Transverse colon (tissue), 4 donors: ENCODE measurements around the gene OSBPL10. TPM values are rescaled to one million over a fixed set of nuclear protein-coding genes. Genes with fewer than 3 reads are reported as not detected.
"Not testable (repeated sequence)": the region's sequence is repeated elsewhere in the genome, so short reads cannot be mapped to it uniquely, and the experiment has no call there.

Experiments
- DNase-seq: peaks from one replicate; pipeline ENCODE4 v3.0.0-alpha.2; 2019
- H3K27ac ChIP-seq, 4 donors: fragments of 200-600 bp; sonication (generic); 2 replicates each; pipeline ENCODE4 v1.5.1; 2016 to 2018; ENCODE audit warnings: inconsistent platforms in 4 of 4
- H3K27me3 ChIP-seq: fragments of 200-600 bp; sonication (generic); 2 replicates; pipeline ENCODE4 v1.5.1; 2017; ENCODE audit warnings: inconsistent platforms
- H3K36me3 ChIP-seq, 4 donors: fragments of 200-600 bp; sonication (generic); 2 replicates each; pipeline ENCODE4 v1.5.1; 2017 to 2019; ENCODE audit warnings: inconsistent platforms in 4 of 4
- H3K4me1 ChIP-seq, 4 donors: fragments of 200-600 bp; sonication (generic); 2 replicates each; pipeline ENCODE4 v1.5.1; 2017 to 2020; ENCODE audit warnings: inconsistent platforms in 4 of 4
- H3K4me3 ChIP-seq, 4 donors: fragments of 200-600 bp; sonication (generic); 1 replicate in 1 of 4; 2 replicates in 3 of 4; pipeline versions ENCODE4 v1.5.1 to v1.6.1; 2017 to 2019; ENCODE audit warnings: inconsistent platforms in 4 of 4
- H3K9me3 ChIP-seq, 2 donors: fragments of 200-600 bp; sonication (generic); 2 replicates each; pipeline ENCODE4 v1.5.1; 2017 to 2019; ENCODE audit warnings: inconsistent platforms in 2 of 2
- CTCF ChIP-seq, 5 experiments: fragments of 200-600 bp in 3 of 5; fragments of 450-650 bp in 2 of 5; sonication (generic) in 3 of 5; IDR thresholded peaks; 1 replicate in 2 of 5; 2 replicates in 3 of 5; pipeline ENCODE4 v1.5.1; 2016 to 2017; ENCODE audit warnings: antibody characterized with exemption in 5 of 5, inconsistent platforms in 3 of 5, mild to moderate bottlenecking in 2 of 5, moderate library complexity in 1 of 5
- EP300 ChIP-seq: sonication (generic); formaldehyde crosslinking; IDR thresholded peaks from one replicate; pipeline ENCODE4 v1.6.1; 2017; ENCODE audit warnings: antibody characterized with exemption, low read depth
- POLR2A ChIP-seq: fragments of 450-650 bp; IDR thresholded peaks from one replicate; pipeline ENCODE4 v1.6.1; 2016; ENCODE audit warnings: antibody characterized with exemption, mild to moderate bottlenecking, moderate library complexity
- POLR2AphosphoS5 ChIP-seq, 3 donors: sonication (generic); formaldehyde crosslinking; IDR thresholded peaks; one replicate each; pipeline ENCODE4 v1.6.1; 2016; ENCODE audit warnings: antibody characterized with exemption in 3 of 3
- WGBS, 2 donors: methylation state at CpG; one replicate each; pipeline ENCODE4 v1.1.5; 2018; ENCODE audit warnings: low coverage in 1 of 2; 5-methylcytosine and 5-hydroxymethylcytosine counted together
- in situ Hi-C, 4 donors: fragments of 200-750 bp; cut with MboI; loops; one replicate each; pipeline versions ENCODE4 v1.15.0 to v1.15.1; 2017; ENCODE audit warnings: low sequenced_read_pairs in 3 of 4, low pct_ligation_motif_present in 1 of 4, low pct_unique_long_range_greater_than_20kb in 1 of 4
- intact Hi-C: fragments of 100-400 bp; cut with DNase I; formaldehyde crosslinking; loops from one replicate; pipeline ENCODE4 v1.15.1; 2023; ENCODE audit warnings: low total_unique reads
- total RNA-seq, 4 donors: library from RNA; depleted of rRNA; stranded (reverse); fragments of >200 nt; gene quantifications; one replicate each; pipeline ENCODE4 v1.1.0, GENCODE V29; 2016

Gene OSBPL10
- total RNA-seq, 4 donors from 2014 or later, result 10.0 to 34.8 (median 19.5) TPM

GRCh38 chr3:32021155-32021554 is 40.1 kb upstream of the OSBPL10 start:
- WGBS, 2 donors, result 85 to 90% methylated on average over 7 of the region's 7 CpGs
- Histone ChIP-seq H3K27ac (no peak overlapping the region), H3K4me1 (peaks cover 0 to 19% (median 10%) of the 10 kb centered on the region in 4 donors), H3K9me3 (no peaks in the 10 kb centered on the region), H3K36me3 (no peaks in the 10 kb centered on the region), H3K4me3 (no peak overlapping the region), H3K27me3 (no peaks in the 10 kb centered on the region)
- TF ChIP-seq CTCF (IDR thresholded peaks at IDR 0.05) (no peak), POLR2AphosphoS5 (IDR thresholded peaks at IDR 0.05) (no peak), EP300 (no peak), POLR2A (no peak)
- no peak for DNase-seq
- in situ Hi-C loops, result loop anchor here in 2 of 4 donors (5.0 kb wide), 1 partner anchor 121 kb away; no protein-coding TSS in a partner anchor
- intact Hi-C loops, result loop anchor here (5.0 kb wide), 1 partner anchor 121 kb away; no protein-coding TSS in a partner anchor

DNA sequence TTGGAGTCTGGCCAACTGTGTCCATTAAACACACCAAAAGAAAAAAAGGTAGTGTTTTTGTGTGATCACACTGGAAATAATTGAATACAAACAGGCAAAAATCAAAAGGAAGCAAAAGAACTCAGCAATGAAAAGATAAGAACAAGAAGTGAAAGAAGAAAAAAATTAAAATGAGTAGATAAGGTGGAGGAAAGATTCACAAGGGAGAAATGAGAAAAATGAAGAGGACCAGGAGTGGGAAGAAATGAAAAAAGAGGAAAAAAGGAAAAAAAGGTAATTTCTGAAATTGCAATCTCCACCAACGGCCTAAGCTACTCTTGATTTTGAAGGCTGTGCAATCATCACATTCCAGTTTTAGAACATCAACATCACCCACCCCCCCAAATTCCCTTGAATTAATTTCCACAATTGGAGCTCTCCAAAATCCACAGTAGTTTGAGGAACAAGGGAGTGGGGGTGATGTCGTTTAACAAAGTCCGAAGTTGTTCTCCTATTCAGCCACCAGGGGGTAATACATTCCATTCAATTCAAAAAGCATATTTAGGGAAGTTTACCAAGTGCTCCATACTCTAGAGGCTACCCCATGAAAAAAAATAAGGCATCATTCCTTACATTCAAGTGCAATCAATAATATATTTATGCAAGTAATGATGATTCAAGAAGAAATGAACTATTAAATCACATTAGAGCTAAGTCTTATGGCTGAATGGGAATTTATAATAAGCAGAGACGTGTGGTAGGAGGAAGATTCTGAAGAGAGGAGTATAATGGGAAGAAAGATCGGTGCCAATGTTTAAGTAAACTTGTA is 37.9 kb upstream of the OSBPL10 start:
- H3K9me3 ChIP-seq, result no peaks in the 10 kb centered on the region
- TF ChIP-seq POLR2AphosphoS5 (IDR thresholded peaks at IDR 0.05) (no peak), CTCF (IDR thresholded peaks at IDR 0.05) (peak; percentile 72 to 89 (median 78)), EP300 (no peak), POLR2A (no peak)
- H3K27ac ChIP-seq, result peak overlapping the region in 2 of 4 donors; percentile 9 to 29
- H3K4me3 ChIP-seq, result no peak overlapping the region
- intact Hi-C loops (no loop called here), in situ Hi-C loops (loop anchor here in 1 of 4 donors (5.0 kb wide), 1 partner anchor 123 kb away; no protein-coding TSS in a partner anchor)
- WGBS, 2 donors, result 37 to 44% methylated on average over 5 of the region's 5 CpGs
- H3K27me3 ChIP-seq, result no peaks in the 10 kb centered on the region
- H3K36me3 ChIP-seq, result no peaks in the 10 kb centered on the region
- peaks cover 0 to 19% (median 10%) of the 10 kb centered on the region in 4 donors for H3K4me1 ChIP-seq
- DNase-seq, result no peak

DNA sequence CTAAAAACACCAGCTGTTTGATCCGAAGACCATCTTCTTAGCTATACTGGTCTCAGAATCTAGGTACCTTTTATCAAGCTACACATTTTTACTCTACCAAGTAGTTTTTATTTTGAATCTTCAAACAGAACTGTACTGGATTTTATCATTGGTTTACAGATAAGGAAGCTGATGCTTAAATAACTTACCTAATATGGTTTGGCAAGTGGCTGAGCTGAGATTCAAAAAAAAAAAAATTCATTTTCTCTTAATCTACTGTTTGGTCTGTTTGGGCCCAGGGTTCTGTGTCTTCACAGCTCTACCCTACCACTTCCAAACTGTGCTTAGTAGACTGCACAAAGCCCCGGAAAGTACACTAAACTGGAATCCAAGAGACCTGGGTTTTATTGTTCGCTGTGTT is 36.2 kb upstream of the OSBPL10 start:
- Histone ChIP-seq H3K27ac (peak overlapping the region in 2 of 4 donors; percentile 25 to 29), H3K36me3 (no peaks in the 10 kb centered on the region), H3K27me3 (no peaks in the 10 kb centered on the region), H3K4me3 (no peak overlapping the region), H3K4me1 (peaks cover 0 to 13% (median 10%) of the 10 kb centered on the region in 4 donors), H3K9me3 (no peaks in the 10 kb centered on the region)
- in situ Hi-C loops, result loop anchor here in 1 of 4 donors (5.0 kb wide), 1 partner anchor 125 kb away; no protein-coding TSS in a partner anchor
- no peak for DNase-seq
- WGBS, 2 donors, result 86 to 100% methylated on average over 3 of the region's 3 CpGs
- TF ChIP-seq CTCF (IDR thresholded peaks at IDR 0.05) (no peak), POLR2AphosphoS5 (IDR thresholded peaks at IDR 0.05) (no peak), POLR2A (no peak), EP300 (no peak)
- intact Hi-C loops, result no loop called here

- WGBS, 2 donors, result 76% methylated on average over 3 of the region's 3 CpGs; no CpG with 5 or more reads in 1 of the 2 donors
- in situ Hi-C loops, result loop anchor here in 1 of 4 donors (5.0 kb wide), 1 partner anchor 127 kb away; no protein-coding TSS in a partner anchor
- H3K27me3 ChIP-seq, intact Hi-C loops, DNase-seq, H3K36me3 ChIP-seq, H3K4me3 ChIP-seq, H3K27ac ChIP-seq, H3K9me3 ChIP-seq: not testable (repeated sequence)
- H3K4me1 ChIP-seq, result peaks cover 0 to 13% (median 10%) of the 10 kb centered on the region in 4 donors
These were observed 34.6 kb upstream of the OSBPL10 start for GRCh38 chr3:32015638-32016037.

DNA sequence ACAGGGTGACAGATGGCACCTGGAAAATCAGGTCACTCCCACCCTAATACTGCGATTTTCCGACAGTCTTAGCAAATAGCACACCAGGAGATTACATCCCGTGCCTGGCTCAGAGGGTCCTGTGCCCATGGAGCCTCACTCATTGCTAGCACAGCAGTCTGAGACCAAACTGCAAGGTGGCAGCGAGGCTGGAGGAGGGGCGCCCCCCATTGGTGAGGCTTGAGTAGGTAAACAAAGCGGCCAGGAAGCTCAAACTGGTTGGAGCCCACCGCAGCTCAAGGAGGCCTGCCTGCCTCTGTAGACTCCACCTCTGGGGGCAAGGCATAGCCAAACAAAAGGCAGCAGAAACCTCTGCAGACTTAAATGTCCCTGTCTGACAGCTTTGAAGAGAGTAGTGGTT is 29.6 kb upstream of the OSBPL10 start:
- DNase-seq, in situ Hi-C loops, H3K4me1 ChIP-seq, H3K27ac ChIP-seq, H3K36me3 ChIP-seq, H3K27me3 ChIP-seq, H3K4me3 ChIP-seq, H3K9me3 ChIP-seq, intact Hi-C loops: not testable (repeated sequence)
- WGBS, 2 donors, result 93 to 97% methylated on average over 5 to 7 of the region's 7 CpGs
